GM13976 (cell line): ENCODE data around the gene FAM241A.

Experiments
- DNase-seq: peaks from one replicate; pipeline ENCODE4 v3.0.0; 2012; ENCODE audit warnings: low spot score
- in situ Hi-C: fragments of 300-500 bp; cut with MboI; formaldehyde crosslinking; loops from one replicate; pipeline ENCODE4 v1.12.0; 2022; ENCODE audit warnings: low sequenced_read_pairs, mixed read lengths, inconsistent platforms; ENCODE audit not compliant: unreplicated experiment
- TF ChIP-seq, protein P1 (sequence below): IDR thresholded peaks from 2 replicates; pipeline ENCODE4 v1.5.1; 2012; ENCODE audit warnings: borderline replicate concordance, mild to moderate bottlenecking; ENCODE audit not compliant: insufficient read depth; ENCODE audit errors: extremely low read depth, missing control alignments, control extremely low read depth

Gene FAM241A

DNA sequence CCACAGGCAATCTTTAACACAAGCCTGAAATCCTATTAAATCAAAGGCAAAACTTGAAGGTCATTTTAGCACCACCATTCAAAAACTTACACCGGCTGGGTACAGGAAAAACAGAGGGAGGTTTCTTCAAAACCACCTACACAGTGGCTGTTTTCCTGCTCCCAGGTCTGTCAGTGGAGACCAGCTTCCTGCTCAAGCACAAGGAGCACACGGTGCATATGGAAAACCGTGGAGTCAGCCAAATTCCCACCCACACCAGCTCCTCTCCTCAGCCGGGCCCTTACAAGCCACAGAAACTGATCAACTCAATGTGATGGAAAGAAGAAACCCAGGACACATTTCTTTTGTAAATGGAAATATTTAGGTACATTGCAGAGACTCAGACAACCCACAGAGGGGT is 14.3 kb upstream of the FAM241A start:
- in situ Hi-C loops: no loop called here
- no peak for DNase-seq

GRCh38 chr4:112136551-112136950 is 8.7 kb upstream of the FAM241A start:
- no peak for DNase-seq

More for the DNA sequence above, 14.3 kb upstream of the FAM241A start:
- TF ChIP-seq, protein P1, sequence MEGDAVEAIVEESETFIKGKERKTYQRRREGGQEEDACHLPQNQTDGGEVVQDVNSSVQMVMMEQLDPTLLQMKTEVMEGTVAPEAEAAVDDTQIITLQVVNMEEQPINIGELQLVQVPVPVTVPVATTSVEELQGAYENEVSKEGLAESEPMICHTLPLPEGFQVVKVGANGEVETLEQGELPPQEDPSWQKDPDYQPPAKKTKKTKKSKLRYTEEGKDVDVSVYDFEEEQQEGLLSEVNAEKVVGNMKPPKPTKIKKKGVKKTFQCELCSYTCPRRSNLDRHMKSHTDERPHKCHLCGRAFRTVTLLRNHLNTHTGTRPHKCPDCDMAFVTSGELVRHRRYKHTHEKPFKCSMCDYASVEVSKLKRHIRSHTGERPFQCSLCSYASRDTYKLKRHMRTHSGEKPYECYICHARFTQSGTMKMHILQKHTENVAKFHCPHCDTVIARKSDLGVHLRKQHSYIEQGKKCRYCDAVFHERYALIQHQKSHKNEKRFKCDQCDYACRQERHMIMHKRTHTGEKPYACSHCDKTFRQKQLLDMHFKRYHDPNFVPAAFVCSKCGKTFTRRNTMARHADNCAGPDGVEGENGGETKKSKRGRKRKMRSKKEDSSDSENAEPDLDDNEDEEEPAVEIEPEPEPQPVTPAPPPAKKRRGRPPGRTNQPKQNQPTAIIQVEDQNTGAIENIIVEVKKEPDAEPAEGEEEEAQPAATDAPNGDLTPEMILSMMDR: no peak

DNA sequence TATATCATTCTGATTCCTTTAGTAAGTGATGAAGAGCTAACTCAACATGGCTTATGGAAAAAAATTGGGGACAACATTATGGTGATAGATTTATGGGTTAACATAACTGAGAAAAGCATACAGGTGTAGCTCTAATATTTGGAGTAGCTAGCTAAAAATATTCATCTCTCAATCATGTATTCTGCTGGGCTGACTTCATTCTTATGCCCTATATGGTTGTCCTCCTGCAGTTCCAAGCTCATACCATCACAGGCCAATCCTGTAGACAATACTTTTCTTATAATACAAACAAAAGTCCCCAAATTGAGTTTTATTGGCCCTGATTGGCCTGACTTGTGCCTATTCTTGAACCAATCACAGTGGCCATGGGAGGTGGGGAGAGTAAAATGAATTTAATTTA is 6.7 kb upstream of the FAM241A start:
- TF ChIP-seq, protein P1: no peak
- in situ Hi-C loops: no loop called here
- DNase-seq: no peak

More at GRCh38 chr4:112136551-112136950, 8.7 kb upstream of the FAM241A start:
- TF ChIP-seq, protein P1: no peak
- in situ Hi-C loops: no loop called here

DNA sequence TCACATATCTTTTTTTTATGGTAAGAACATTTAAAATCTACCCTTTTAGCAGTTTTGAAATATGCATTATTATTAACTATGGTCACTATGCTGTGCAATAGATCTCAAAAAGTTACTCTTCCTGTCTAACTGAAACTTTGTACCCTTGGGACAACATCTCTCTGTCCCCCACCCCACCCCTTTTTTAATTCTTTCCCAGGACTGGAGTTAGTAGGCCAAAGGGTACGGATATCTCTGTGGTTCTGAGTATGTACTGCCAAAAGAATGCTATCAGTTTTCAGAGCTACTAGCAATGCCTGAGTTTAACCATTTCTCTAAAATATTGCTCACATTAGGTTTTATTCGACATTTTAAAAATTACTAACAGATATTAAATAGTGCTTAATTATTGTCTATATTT is 4.7 kb upstream of the FAM241A start:
- DNase-seq: no peak
- in situ Hi-C loops: no loop called here
- TF ChIP-seq, protein P1: no peak

GRCh38 chr4:112141366-112142138 is 3.7 kb upstream of the FAM241A start:
- no peak for DNase-seq
- in situ Hi-C loops: no loop called here
- TF ChIP-seq, protein P1: no peak

GRCh38 chr4:112142182-112142581 is 3.1 kb upstream of the FAM241A start:
- in situ Hi-C loops: no loop called here
- no peak for DNase-seq
- TF ChIP-seq, protein P1: no peak

- TF ChIP-seq, protein P1: no peak
- in situ Hi-C loops: no loop called here
- DNase-seq: no peak
Observed at GRCh38 chr4:112143781-112144180, 1.5 kb upstream of the FAM241A start.
